ENCODE measurements around the gene SNCG. TPM values are rescaled to one million over a fixed set of nuclear protein-coding genes. Genes with fewer than 3 reads are reported as not detected.

SNCG gene
- total RNA-seq, 1 experiment from 2014 or later: 61.1 TPM

DNA sequence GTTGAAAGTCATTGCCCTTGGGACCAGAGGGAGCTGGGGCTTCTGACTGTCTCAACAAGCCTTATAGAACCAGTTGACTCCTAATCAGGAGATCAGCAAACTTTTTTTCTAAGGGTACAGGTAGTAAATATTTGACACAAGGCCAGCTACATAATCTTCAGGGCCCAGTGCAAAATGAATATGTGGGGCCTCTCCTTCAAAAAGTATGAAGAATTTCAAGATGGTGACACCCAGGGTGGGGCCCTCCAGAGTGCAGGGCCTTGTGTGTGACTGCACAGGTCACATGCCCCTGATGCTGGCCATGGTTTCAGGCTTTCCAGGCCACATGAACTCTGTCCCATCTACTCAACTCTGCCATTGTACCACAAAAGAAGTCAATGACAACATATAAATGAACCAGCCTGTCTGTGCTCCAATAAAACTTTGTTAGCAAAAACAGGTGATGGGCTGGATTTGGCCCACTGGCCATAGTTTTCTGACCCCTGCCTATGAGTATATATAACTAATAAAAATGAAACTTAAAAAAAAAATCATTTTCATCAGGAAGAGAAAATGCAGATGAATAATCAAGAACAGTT lies 7.1 kb upstream of the SNCG start:
- Histone ChIP-seq H3K4me2 (ENCODE audit: low read length) (no peak overlapping the region), H4K20me1 (ENCODE audit: insufficient read depth) (no peaks in the 10 kb centered on the region), H3K27me3 (ENCODE audit: insufficient read depth, low read length) (no peaks in the 10 kb centered on the region), H3K79me2 (ENCODE audit: insufficient read depth, low read length) (no peaks in the 10 kb centered on the region), H3K4me3 (replicated peaks in 1 of 2; ENCODE audit: low read depth in 1 of 2, low read length in 2 of 2) (no peak overlapping the region), H2AFZ (ENCODE audit: low read depth, low read length, poor library complexity, severe bottlenecking) (no peak overlapping the region), H3K9ac (ENCODE audit: low read length) (no peak overlapping the region), H3K36me3 (ENCODE audit: control insufficient read depth in 1 of 2, insufficient read depth in 2 of 2, low read length in 2 of 2) (no peaks in the 10 kb centered on the region), H3K9me2 (ENCODE audit: insufficient read depth) (no peaks in the 10 kb centered on the region), H3K9me3 (ENCODE audit: control insufficient read depth in 1 of 2, insufficient read depth in 1 of 2, low read depth in 1 of 2, low read length in 2 of 2) (peaks cover 0 to 4% of the 10 kb centered on the region in 2 experiments; a peak in 1 of 4 replicates), H3K27ac (ENCODE audit: low read depth, low read length) (no peak overlapping the region), H3K4me1 (ENCODE audit: control insufficient read depth in 1 of 2, insufficient read depth in 2 of 2, low read length in 2 of 2) (peaks cover 10 to 26% of the 10 kb centered on the region in 2 experiments; a peak in 3 of 4 replicates)
- ChIA-PET RAD21 (ENCODE audit: low non-redundant PET in 1 of 2, low total read pairs in 2 of 2, uncharacterized antibody in 2 of 2, unreplicated experiment in 2 of 2) (no interaction called here), POLR2A (no interaction called here), CTCF (interaction anchor here (1.7 to 2.5 kb wide), 2 partner anchors 9 to 16 kb away, joined by 5 to 7 read pairs; no protein-coding TSS in a partner anchor)
- ATAC-seq (no peak), DNase-seq (ENCODE audit: low read depth, low spot score) (no peak)
- no TSS peak for BruUV-seq (replicated peaks)
- TF ChIP-seq POLR2AphosphoS5 (IDR thresholded peaks at IDR 0.05; ENCODE audit: low read depth, low read length) (no peak), FOSL1 (IDR thresholded peaks at IDR 0.05; ENCODE audit: low read depth) (no peak), ZFX (IDR thresholded peaks at IDR 0.05) (no peak), SP1 (IDR thresholded peaks at IDR 0.05; ENCODE audit: low read depth) (no peak), EZH2phosphoT487 (IDR thresholded peaks at IDR 0.05; ENCODE audit: borderline replicate concordance) (no peak), CEBPB (IDR thresholded peaks at IDR 0.05; ENCODE audit: low read depth) (no peak), ZNF274 (IDR thresholded peaks at IDR 0.05; ENCODE audit: low read depth, low read length) (no peak), JUND (IDR thresholded peaks at IDR 0.05) (no peak), RAD21 (IDR thresholded peaks at IDR 0.05; ENCODE audit: low read depth) (no peak), YY1 (IDR thresholded peaks at IDR 0.05; ENCODE audit: extremely low read depth, insufficient replicate concordance, low read depth, low read length) (no peak), TCF7L2 (IDR thresholded peaks at IDR 0.05; ENCODE audit: borderline replicate concordance, extremely low read depth, insufficient read depth, insufficient read length) (no peak), ELF1 (IDR thresholded peaks at IDR 0.05; ENCODE audit: borderline replicate concordance, low read depth) (no peak), EGR1 (IDR thresholded peaks at IDR 0.05; ENCODE audit: low read depth) (no peak), SIN3A (IDR thresholded peaks at IDR 0.05; ENCODE audit: low read depth) (no peak), POLR2A (IDR thresholded peaks at IDR 0.05; ENCODE audit: borderline replicate concordance, extremely low read depth, insufficient read depth, insufficient read length) (no peak)
- TF ChIP-seq, protein P1, sequence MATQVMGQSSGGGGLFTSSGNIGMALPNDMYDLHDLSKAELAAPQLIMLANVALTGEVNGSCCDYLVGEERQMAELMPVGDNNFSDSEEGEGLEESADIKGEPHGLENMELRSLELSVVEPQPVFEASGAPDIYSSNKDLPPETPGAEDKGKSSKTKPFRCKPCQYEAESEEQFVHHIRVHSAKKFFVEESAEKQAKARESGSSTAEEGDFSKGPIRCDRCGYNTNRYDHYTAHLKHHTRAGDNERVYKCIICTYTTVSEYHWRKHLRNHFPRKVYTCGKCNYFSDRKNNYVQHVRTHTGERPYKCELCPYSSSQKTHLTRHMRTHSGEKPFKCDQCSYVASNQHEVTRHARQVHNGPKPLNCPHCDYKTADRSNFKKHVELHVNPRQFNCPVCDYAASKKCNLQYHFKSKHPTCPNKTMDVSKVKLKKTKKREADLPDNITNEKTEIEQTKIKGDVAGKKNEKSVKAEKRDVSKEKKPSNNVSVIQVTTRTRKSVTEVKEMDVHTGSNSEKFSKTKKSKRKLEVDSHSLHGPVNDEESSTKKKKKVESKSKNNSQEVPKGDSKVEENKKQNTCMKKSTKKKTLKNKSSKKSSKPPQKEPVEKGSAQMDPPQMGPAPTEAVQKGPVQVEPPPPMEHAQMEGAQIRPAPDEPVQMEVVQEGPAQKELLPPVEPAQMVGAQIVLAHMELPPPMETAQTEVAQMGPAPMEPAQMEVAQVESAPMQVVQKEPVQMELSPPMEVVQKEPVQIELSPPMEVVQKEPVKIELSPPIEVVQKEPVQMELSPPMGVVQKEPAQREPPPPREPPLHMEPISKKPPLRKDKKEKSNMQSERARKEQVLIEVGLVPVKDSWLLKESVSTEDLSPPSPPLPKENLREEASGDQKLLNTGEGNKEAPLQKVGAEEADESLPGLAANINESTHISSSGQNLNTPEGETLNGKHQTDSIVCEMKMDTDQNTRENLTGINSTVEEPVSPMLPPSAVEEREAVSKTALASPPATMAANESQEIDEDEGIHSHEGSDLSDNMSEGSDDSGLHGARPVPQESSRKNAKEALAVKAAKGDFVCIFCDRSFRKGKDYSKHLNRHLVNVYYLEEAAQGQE (IDR thresholded peaks at IDR 0.05; ENCODE audit: low read depth): no peak
- TF ChIP-seq, protein P2, sequence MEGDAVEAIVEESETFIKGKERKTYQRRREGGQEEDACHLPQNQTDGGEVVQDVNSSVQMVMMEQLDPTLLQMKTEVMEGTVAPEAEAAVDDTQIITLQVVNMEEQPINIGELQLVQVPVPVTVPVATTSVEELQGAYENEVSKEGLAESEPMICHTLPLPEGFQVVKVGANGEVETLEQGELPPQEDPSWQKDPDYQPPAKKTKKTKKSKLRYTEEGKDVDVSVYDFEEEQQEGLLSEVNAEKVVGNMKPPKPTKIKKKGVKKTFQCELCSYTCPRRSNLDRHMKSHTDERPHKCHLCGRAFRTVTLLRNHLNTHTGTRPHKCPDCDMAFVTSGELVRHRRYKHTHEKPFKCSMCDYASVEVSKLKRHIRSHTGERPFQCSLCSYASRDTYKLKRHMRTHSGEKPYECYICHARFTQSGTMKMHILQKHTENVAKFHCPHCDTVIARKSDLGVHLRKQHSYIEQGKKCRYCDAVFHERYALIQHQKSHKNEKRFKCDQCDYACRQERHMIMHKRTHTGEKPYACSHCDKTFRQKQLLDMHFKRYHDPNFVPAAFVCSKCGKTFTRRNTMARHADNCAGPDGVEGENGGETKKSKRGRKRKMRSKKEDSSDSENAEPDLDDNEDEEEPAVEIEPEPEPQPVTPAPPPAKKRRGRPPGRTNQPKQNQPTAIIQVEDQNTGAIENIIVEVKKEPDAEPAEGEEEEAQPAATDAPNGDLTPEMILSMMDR (IDR thresholded peaks at IDR 0.05 in 2 of 3, conservative IDR thresholded peaks at IDR 0.05 in 1 of 3; ENCODE audit: borderline replicate concordance in 1 of 3, insufficient read depth in 1 of 3, low read depth in 2 of 3, low read length in 2 of 3): no peak
- TF ChIP-seq, protein P3, sequence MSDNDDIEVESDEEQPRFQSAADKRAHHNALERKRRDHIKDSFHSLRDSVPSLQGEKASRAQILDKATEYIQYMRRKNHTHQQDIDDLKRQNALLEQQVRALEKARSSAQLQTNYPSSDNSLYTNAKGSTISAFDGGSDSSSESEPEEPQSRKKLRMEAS (IDR thresholded peaks at IDR 0.05): no peak
- TF ChIP-seq, protein P4, sequence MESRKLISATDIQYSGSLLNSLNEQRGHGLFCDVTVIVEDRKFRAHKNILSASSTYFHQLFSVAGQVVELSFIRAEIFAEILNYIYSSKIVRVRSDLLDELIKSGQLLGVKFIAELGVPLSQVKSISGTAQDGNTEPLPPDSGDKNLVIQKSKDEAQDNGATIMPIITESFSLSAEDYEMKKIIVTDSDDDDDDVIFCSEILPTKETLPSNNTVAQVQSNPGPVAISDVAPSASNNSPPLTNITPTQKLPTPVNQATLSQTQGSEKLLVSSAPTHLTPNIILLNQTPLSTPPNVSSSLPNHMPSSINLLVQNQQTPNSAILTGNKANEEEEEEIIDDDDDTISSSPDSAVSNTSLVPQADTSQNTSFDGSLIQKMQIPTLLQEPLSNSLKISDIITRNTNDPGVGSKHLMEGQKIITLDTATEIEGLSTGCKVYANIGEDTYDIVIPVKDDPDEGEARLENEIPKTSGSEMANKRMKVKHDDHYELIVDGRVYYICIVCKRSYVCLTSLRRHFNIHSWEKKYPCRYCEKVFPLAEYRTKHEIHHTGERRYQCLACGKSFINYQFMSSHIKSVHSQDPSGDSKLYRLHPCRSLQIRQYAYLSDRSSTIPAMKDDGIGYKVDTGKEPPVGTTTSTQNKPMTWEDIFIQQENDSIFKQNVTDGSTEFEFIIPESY (IDR thresholded peaks at IDR 0.05; ENCODE audit: extremely low read depth, insufficient replicate concordance, low read length): no peak
- TF ChIP-seq, protein P5, sequence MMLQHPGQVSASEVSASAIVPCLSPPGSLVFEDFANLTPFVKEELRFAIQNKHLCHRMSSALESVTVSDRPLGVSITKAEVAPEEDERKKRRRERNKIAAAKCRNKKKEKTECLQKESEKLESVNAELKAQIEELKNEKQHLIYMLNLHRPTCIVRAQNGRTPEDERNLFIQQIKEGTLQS (IDR thresholded peaks at IDR 0.05): no peak
- intact Hi-C loops (cut with micrococcal nuclease): no loop called here

Measured in HCT116 (cell line).